GM21576 (cell line): ENCODE measurements around the gene UBA52.
"Not testable (repeated sequence)": the region's sequence is repeated elsewhere in the genome, so short reads cannot be mapped to it uniquely, and the experiment has no call there.

Source experiments
- ATAC-seq: cut with Tn5 transposase; IDR thresholded peaks from one replicate; pipeline ENCODE4 v1.9.1; 2021; ENCODE audit warnings: mild to moderate bottlenecking, moderate library complexity; ENCODE audit not compliant: unreplicated experiment

The UBA52 gene

DNA sequence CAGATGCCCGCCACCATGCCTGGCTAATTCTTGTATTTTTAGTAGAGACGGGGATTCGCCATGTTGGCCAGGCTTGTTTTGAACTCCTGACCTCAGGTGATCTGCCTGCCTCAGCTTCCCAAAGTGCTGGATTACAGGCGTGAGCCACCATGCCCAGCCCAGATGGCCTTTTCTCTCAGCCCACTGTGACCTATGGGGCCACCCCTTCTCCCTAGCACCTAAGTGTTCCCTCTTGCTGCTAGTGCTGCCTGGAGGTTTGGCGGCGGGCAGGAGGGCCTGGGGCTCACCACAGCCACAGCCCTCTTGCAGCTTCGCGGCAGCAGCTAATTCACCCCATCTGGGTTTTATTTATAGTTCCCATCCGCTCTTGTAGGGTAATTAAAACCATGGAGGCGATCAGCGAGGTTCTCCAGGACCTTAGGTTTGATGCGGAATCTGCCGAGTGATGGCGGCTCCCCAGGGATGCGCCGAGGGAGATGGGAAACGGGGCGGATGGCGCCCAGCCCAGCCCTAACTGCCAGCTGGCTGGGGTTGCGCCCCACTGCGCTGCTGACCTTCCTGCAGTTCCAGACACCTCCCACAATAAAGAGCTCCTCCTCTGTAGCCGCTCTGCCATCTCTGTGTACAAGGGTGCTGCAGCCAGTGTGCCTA lies 20.2 kb downstream of the UBA52 start:
- no peak for ATAC-seq

DNA sequence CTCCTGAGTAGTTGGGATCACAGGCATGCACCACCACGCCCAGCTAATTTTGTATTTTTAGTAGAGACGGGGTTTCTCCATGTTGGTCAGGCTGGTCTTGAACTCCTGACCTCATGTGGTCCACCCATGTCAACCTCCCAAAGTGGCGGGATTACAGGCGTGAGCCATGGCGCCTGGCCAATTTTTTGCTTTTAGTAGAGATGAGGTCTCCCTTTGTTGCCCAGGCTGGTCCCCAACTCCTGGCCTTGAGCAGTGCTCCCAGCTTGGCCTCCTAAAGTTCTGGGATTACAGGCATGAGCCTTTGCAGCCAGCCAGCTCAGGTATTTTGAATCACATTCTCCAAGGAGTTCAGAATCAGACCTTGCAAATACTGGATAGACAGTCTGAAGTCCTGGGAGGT lies 21.1 kb downstream of the UBA52 start:
- not testable (repeated sequence) for ATAC-seq

DNA sequence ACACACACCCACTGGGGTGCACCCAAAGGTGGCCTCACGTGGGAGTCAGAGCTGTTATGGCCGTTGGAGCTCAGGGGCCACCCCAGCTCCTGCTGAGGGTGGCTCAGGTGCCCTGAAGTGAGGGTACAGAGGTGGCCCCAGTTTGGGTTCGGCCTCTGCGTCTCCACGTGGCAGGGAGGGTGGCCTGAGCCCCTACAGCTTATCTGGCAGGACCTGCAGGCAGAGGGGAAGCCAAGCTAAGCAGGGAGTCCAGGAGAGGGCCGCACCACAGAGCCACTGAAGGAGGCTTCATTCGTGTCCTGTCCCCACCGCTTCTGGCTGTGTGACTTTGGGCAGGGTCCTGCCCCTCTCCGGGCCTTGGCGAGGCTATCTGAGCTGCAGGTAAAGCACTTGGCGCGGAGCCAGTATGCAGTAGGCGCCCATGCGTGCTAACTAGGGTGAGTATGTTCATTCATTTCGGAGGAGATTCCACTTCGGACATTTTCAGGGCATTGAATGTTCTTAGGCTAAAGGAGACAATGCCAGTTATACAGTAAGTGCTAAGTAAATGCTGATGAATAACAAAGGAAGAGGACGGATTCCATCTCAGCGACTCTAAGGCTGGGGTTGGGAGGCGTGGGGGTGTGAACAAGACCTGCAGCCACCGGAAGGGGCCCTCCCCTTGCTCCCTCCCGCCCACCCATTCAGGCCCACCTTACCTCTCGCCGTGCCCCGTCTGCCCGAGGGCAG lies 21.9 kb downstream of the UBA52 start:
- ATAC-seq, result no peak

DNA sequence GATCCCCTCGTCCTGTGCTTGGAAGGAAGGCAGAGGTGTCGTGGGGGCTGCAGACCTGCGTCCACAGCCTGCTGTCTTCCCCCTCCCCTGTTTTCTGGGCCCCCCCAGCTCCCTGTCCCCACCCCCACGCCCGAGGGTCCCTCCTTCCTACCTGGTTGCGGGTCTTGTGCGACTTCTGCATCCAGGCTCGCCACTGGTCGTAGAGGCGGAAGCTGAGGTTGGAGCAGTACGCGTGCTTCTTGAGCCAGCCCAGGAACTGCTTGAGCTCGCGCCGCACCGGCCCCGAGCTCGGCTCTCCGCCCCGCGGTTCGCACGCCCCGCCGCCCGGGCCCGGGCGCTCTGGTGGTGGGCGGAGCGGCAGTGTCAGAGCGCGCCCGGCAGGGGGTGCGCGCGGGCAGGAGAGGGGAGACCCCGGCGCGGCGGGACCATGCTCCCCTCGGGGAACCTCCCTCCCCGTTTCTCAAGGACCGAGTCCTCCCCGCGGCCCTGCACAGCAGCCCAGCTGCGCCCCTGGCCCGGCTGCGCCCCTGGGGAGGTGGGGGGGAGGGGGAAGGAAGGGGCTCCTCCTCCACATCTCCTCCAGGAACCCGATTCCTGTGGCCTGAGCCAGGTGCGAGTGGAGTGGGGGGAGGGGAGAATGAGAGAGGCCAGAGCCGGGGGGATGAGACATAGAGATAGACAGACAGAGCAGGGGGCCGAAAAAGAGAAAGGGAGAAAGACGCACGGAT lies 22.6 kb downstream of the UBA52 start:
- no peak for ATAC-seq

DNA sequence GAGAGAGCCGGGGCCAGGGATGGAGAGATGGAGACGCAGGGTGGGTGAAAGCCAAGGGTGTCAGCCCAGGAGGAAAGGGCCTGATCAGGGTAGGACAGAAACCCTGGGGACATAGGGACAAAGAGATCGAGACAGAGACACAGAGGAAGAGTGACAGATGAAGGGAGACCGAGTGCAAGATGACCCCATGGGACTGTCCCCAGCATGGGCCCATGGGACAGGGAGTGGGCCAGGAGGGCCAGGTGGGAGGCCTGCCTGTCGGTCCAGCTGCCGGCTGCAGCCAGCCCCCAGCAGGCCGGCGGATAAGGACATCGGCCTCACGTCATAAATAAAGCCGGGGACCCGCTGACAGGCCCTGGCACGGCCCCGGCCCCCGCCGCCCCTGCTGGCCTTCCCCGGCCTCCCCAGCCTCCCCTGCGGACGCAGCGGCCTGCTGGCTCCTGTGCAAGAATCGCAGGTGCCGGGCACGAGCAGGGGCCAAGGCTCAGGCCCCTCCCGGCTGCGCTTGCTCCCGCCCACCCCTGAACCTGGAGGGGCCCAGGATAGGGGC lies 23.2 kb downstream of the UBA52 start:
- ATAC-seq, result no peak

DNA sequence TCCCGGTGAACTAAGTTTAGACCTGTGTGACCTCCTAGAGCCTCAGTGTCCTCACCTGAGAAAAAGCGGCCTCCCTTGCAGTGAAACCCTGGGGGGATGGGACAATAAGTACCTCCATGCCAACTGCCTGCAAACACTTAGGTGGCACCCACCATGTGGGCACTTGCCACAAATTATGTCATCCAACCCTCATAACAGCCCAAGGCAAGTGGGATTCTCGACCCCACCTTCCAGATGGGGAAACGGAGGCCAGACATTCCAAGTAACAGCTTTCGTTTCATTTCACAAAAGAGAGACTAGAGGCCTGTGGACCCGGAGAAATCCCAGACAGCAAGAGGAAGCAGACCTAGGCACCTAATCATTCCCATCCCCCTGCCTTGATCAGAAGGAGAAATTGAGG lies 23.8 kb downstream of the UBA52 start:
- ATAC-seq, result no peak

DNA sequence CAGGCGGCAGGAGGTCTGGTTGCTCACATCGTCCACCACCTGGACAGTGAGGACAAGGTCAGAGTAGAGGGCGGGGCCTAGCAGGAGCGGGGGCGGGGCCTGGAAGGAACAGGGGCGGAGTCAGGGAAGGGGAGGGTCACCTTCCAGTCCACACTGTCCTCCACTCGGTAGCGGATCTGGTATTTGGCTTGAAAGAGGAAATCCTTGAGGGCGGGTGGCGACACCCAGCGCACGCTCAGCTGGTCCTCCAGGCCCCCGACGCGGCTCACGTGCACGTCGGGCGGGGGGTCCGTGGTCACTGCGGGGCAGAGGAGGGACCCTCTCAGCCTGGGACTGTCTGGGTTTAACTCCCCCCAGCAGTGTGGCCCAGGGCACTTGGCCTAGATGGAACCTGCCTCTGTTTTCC lies 25.1 kb downstream of the UBA52 start:
- no peak for ATAC-seq

DNA sequence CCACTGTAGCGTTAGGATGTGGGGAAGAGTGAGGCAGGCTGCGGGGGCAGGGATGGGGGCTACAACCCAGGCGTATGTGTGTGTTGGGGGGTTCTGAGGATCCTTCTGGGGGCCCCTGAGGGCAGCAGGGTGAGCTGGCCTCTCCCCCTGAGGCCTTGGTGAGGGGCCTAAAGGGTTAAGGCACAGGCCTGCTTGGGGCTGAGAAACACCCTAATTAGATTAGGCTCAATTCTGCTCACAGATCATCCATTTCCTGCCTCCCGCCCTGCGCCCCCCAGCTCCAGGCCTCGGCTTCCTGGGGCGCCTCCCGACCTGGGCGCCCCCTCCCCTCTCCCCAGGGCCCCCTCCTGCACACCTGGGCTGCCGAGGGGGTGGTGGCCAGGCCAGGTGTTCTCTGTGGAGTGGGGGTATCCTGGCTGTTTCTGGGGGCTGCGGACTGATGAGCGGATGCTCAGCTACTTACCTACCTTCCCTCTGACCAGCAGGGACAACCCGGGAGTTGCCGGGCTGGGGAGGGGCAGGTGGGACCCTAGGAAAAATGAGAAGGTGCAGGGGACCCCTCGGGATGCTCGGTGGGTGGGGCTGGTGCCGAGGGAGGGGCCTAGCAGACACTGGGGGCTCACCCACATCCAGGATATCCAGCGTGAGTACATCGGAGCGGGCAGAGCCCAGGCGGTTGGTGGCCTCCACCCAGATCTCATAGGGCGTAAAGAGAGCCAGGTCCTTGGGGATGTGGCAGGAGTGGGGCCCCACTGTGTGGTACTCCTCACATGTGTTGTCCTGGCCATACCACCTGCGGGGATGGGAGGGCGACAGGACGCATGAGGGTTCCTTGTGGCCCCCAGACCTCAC lies 26.4 kb downstream of the UBA52 start:
- no peak for ATAC-seq

DNA sequence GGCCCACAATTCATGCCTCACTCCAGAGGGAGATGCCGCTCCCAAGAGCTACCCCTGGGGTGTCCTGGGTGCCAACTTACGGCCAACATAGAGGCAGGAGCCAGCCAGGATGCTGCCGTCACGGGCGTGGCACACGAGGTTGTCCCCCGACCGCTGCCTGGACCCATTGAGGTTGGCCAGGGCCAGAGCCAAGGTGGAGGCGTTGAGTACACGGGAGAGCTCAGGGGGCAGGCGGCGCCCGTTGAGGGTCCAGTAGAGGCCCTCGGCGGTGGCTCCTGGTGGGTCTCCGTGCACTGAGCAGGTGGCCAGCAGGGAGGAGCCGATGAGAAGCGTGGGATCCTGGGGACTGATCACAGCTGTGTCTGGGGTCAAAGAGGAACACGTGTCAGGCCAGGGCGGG lies 27.8 kb downstream of the UBA52 start:
- ATAC-seq, result no peak

DNA sequence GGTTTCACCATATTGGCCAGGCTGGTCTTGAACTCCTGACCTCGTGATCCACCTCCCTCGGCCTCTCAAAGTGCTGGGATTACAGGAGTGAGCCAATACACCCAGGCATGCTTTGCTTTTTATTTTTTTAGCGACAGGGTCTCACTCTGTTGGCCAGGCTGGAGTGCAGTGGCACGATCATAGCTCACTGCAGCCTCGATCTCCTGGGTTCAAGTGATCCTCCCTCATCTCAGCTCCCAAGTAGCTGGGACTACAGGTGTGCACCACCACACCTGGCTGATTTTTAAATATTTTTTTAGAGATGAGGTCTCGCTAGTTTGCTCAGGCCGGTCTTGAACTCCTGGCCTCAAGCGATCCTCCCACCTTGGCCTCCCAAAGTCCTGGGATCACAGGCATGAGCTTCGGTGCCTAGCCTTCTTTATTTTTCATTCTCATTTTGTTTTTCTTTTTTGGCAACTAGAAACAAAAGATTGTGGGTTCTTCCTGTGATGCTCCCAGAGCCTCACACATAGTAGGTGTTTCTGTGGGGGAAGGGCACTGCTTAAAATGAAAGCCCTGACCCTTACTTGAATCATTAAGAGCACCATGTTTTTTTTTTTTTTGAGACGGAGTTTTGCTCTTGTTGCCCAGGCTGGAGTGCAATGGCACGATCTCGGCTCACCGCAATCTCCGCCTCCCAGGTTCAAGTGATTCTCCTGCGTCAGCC lies 29.2 kb downstream of the UBA52 start:
- not testable (repeated sequence) for ATAC-seq

DNA sequence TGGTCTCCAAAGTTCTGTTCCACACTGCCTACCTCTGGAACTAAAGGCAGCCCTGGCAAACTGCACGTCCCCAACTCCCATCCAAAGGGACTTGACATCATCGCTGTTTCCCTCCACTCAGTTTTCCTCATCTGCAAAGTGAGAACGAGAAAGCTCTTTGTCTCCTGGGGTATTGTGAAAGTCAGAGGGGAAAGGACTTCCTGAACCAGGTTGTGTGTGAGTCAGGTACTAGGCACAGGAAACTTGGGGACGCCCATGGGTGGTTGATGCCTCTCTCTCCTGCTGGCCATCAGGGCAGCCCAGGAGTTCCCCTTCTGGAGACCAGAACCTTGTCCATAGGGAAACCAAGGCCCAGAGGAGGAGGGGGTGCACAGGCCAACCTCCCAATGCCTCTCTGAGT lies 30.2 kb downstream of the UBA52 start:
- no peak for ATAC-seq

DNA sequence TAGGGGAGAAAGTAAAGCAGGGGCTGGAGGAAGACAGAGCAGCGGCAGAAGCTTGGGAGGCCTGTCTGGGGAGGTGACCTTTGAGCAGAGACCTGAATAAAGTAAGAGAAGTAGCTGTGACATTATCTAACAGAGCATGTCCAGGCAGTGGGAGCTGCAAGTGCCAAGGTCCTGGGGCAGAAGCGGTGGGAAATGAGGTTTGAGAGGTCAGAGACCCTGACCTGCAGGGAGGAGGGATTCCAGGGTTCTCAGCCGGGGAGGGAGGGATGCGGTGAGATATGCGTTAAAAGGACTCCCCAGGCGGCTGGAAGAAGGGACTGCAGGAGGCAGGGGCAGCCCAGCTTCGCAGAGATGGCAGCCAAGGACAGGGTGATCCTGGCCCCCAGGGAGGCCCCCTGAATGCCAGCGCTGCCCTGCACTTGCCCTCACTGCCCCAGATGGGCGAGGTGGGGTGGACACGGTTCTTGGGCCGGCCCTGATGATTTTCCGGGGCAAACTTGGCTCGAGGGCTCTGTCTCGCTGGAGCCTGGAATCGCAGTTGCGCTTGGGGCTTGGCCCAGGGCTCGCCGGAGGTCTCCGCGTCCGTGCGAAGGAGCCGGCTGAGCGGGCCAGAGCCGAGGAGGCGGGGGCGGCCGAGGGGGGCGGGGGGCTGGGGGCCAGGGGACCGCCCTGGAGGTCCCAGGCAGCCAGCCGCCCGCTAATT lies 31.7 kb downstream of the UBA52 start:
- no peak for ATAC-seq

DNA sequence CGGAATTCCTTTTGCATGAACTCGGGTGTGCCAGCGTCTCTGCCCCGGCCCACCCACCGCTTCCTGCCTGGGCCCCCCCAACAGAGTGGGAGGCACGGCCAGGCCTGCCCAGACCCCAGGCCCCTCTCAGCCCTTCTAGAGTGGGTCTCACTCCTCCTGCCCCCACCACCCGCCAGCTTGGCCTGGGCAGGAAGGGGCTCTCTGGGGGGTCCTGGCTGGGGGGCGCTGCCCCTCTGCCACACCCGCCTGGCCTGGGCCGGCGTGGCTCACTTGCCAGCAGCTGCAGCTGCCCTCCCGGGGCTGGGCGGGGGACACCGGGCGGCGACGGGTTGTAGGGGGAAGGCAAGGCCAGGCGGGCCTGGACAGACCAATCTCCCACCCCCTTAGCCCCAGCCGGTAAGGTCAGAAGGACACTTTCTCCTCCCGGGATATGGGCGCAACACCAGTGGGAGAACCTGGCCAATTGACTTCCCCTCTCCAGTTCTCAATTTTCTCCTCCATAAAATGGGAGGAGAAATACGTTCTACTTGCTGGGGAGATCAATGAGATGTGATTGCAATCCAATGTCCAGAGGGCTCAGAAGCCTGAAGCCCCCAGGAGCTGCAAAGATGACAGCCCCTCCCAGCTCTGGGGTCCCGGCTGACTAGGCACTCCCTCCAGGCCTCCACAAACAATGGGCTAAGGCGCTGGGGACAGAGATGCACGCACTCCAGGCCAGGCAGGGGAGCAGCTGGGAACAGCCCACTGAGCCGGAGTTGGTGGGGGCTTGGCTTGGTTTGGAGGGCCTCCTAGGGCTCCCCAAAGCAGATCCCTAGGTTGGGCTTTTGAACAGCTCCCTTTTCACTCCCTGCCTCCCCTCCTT lies 32.5 kb downstream of the UBA52 start:
- no peak for ATAC-seq

DNA sequence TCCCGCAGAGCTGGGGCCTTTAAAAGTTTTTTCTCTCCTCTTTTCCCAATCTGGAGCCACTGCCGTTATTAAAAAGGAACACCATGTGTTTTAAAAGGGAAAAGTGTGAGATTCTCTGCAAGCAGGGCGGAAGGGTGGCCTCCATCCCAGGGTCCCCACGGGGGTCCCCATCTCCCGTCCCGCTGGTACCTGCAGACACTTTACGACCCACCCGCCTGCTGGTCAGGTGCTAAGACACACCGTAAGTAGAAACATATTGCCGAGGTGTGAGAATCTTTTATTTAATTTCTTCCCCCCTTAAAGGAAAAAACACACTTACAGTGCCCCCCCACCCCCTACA lies 33.1 kb downstream of the UBA52 start:
- no peak for ATAC-seq

DNA sequence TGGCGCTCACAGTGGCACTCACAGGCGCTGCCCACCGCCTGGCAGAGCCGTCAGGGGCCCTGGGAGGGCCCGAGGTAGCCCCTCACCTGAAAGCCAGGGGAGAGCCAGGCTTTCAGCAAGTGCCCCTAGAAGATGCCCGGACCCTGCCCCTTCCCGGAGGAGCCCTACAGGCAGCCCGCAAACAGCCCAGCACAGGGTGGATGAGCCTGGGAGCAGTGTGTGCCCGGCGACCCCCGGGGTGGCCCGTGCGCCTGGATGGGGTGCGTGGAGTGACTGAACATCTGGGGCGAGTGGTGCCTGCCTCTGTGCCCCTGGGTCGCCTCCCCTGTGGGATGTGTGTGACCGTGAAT lies 33.5 kb downstream of the UBA52 start:
- ATAC-seq, result no peak

DNA sequence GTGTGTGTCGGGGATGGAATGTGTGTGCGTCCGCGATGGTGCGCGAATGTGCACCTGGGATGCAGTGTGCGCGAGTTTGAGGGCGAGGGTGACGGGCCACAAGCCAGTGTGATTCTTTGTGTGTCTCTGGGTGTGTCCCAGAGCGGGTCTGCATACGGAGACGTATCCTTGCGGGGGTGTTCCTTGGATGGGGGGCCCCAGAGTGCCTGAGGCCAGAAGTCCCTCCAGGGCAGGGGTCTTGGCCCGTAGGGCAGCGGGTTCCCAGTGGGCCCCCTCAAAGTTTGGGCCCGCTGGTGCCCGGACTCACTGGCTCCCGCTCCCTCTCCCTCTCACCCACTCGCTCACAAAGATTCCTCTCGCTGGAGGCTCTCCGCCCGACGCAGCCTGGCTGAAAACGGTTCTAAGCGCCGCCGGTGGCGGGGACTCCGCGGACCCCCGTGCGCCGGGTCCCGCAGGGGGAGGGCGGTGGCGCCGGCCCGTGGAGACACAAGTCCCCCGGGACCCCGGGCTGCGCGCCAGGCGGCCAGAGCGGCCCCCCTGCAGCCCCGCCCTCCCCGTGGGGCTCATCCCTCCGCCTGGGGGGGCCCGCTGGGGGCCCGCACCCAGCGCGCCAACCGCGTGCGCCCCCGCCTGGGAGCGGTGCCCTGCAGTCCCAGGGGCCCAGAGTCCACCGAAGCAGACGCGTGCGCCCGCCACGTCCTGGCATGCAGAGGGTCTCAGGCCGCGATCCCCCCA lies 34.1 kb downstream of the UBA52 start:
- ATAC-seq, result no peak

DNA sequence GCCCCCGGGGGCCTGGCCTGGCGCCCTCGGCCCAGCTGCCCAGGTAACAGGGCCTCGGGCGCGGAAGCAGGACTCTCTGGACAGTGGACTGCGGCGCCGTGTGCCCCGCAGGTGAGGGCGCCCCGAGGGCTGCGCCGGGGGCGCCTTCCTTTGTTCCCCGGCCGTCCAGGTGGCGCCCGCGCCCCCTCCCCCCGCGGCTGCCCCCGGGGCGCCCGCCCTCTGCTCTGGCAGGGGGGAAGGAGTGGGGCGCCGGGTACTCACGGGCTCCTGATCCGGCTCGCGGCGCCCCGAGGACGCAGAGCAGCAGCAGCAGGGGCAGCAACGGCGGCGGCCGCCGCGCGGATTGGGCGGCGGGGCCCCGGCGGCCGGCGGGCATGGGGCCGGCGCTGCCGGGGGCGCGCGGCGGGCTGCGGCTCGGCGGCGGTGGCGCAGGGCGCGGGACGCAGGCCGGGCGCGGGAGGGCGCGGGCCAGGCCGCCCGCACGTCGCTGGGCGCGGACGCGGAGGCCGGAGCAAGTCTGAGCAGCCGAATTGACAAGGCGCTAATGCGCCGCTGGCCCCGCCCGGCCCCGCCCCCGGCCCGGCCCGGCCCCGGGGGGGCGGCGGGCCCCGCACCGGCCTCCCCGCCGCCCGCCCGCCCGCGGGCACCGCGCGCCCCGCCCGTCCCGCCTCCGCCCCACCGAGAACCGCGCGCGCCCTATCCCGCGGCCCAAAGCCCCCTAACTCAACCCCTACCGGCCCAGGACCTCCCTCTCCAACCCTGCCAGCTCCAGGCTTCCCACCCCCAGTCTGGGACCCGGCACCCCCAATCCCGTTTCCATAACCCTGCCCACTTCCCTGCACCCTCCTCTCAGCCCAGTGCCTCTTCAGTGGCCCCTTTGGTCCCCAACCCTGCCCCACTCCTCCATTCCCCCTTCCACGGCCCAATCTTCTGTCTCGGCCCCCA lies 34.9 kb downstream of the UBA52 start, which contains the start of gene CRLF1:
Gene CRLF1 (minus strand): TSS at position 519 of the 945 bp plus-strand sequence. CDS start 143 bp downstream, at position 376.
- no peak for ATAC-seq
